PC-3 (cell line): ENCODE measurements around the gene IGFBP4.

Experiments used
- CTCF ChIP-seq: fragments of 300-600 bp; sonication (generic); conservative IDR thresholded peaks from 2 replicates; pipeline ENCODE4 v1.5.1; 2017; ENCODE audit warnings: antibody characterized with exemption, low read depth, mild to moderate bottlenecking, low read length
- EZH2 ChIP-seq: fragments of 300-600 bp; sonication (generic); IDR thresholded peaks from one replicate; pipeline ENCODE4 v1.6.1; 2017; ENCODE audit warnings: antibody characterized with exemption, mild to moderate bottlenecking, low read length; ENCODE audit not compliant: unreplicated experiment
- EZH2phosphoT487 ChIP-seq: fragments of 300-600 bp; sonication (generic); IDR thresholded peaks from 2 replicates; pipeline ENCODE4 v1.6.1; 2018; ENCODE audit warnings: mild to moderate bottlenecking, antibody characterized with exemption, low read length, borderline replicate concordance

GRCh38 chr17:40418428-40418706, 24.9 kb upstream of the IGFBP4 start:
- TF ChIP-seq CTCF (no peak), EZH2phosphoT487 (no peak), EZH2 (no peak)
